Keratinocyte (primary cell): ENCODE data around the gene HPCAL4.

Experiments used
- CTCF ChIP-seq, 3 experiments: IDR thresholded peaks in 1 of 3; conservative IDR thresholded peaks in 1 of 3; optimal IDR thresholded peaks in 1 of 3; 2 replicates in 2 of 3; 3 replicates in 1 of 3; pipeline versions ENCODE3 to v1.5.1; 2011; ENCODE audit warnings: low read length in 3 of 3, mild to moderate bottlenecking in 3 of 3, moderate library complexity in 2 of 3, control low read depth in 1 of 3, inconsistent platforms in 1 of 3; ENCODE audit not compliant: insufficient read depth in 2 of 3; ENCODE audit errors: extremely low read depth in 1 of 3
- EZH2 ChIP-seq: IDR thresholded peaks from one replicate; pipeline ENCODE4 v1.6.1; 2012; ENCODE audit warnings: inconsistent platforms, mild to moderate bottlenecking, low read length, moderate library complexity

GRCh38 chr1:39639305-39640130 is 51.7 kb downstream of the HPCAL4 start, which contains the start of gene HEYL:
- TF ChIP-seq CTCF (optimal IDR thresholded peaks at IDR 0.05 in 1 of 3, IDR thresholded peaks at IDR 0.05 in 1 of 3, conservative IDR thresholded peaks at IDR 0.05 in 1 of 3; ENCODE audit: extremely low read depth in 1 of 3, insufficient read depth in 2 of 3, low read length in 3 of 3) = peak in 2 of 3 experiments; percentile 13 to 16
- no peak for TF ChIP-seq EZH2
